GM19372 (cell line): ENCODE data around the gene SP3.

Source experiments
- ATAC-seq: cut with Tn5 transposase; IDR thresholded peaks from one replicate; pipeline ENCODE4 v1.9.1; 2021; ENCODE audit warnings: mild to moderate bottlenecking, low read depth, moderate library complexity; ENCODE audit not compliant: unreplicated experiment

SP3 gene

DNA sequence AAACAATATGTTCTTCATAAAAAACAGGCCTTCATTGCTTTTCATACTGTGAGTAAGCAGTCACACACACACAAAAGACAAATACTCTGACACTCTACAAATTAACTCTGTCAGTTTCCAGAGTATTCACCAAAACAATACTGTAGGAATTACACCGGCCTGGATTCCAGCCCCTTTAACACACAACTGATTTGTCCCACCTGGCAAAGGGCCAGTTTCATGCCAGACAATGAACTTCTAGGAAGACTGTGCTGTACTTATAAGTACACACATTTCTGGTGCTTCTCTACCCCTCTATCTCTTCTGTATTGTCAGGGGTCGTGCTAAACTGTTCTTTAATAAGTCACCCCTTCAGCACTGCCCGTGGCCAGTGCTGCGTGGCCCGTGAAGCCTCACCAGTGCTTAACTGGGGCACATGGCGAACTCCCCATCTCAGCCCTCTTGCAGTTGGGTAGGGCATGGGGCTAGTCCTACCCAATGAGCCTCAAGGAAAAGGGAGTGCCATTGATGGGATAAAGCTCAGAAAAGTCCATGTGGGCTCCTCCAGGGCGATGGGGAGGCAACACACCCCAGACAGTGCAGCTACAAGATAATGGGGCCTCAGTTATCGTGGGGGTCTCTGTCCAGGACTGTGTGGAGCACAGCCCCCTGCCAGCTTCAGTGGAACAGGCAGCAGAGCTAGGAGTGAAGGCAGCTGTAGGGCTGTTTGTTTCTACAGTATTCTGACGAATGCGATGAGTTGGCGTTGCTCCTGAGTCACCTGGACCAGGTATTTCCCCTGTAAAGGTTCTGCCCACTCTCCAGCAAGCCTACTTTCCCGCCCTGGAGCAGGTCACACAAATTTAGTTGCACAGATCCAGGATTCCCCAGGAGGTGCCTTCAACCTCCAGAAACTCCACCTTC lies 99.0 kb downstream of the SP3 start:
- no peak for ATAC-seq

DNA sequence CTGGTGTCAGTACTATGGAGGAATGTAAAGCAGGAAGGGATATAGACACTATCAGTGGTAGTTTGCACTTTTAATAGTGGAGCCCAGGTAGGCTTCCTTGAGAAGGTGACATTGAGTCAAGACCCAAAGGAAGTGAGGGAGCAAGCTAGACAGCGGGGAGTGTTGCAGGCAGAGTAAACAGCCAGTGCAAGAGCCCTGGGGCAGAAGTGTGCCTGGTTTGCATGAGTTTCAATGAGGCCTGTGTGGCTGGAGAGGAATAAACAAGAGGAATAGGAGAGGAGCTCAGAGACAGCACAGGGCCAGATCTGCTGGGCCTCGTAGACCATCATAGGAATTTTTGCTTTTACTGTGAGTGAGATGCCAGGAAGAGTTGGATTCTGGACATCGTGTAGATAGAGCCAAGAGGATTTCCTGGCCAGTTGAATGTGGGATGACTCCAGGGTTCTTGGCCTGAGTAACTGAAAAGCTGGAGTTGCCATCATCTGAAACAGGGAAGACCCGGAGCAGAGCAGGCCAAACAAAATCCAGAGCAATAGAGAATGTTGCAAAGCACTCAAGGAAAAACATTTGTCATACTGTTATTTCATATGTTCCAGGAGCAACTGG lies 102.5 kb downstream of the SP3 start:
- ATAC-seq = no peak

DNA sequence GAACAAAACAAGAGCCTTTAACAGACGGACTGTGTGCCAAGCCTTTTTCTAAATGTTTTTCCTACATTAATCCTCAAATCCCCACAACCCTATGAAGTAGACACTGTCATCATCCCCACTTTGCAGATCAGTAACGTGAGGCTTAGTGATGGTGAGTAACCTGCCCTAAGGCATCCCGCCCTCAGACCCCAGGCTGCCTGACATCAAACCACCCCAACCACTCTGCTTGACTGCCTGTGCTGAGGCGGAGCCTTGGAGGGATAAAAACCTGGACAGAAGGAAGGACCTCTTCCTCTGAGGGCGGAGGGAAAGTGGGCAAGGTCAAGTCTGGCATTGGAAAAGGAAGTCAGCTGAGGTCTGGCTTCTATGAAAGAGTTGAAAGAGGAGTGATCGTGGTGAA lies 104.6 kb downstream of the SP3 start:
- no peak for ATAC-seq

DNA sequence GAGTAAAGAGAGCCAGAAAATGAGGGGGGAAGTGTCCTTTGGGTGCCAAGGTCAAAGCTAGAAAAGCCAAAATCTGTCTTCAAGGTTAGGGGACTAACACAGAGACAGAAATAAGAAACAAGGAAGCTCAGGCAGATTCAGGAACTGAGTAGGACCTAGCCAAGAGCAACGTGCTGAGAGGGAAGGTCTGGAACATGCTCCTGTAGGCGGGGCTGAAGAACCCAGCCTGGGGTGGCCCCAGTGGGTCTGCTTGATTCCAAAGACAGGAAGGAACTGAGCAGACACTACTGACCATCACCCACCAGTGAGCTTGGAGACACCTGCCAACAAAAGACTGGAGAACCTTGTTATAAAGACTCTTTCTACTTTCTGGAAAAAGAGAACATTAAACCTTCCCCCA lies 105.1 kb downstream of the SP3 start:
- ATAC-seq = no peak

DNA sequence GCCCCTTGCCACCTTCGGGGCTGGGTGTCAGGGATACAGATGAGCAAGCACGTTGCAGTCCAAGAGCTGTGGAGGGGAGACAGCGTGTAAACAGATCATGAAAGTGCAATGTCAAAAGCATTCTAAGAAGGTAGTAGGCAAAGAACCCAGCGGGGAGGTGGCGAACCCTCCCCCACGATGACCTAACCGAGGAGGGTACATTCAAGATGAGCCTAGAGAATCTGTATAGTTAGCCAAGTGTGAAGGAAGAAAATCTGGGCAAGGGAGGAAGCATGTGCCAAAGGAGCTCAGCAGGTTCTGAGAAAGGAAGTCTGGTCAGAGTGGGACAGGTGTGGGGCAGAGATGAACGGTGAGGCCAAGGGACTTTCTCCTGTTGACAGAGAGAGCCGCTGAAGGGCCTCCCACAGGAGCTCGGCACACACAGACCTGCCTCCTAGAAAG lies 106.9 kb downstream of the SP3 start:
- ATAC-seq = no peak
